CD4-positive, CD25-positive, alpha-beta regulatory T cell (primary cell): Measurements from ENCODE around the gene ASCL3. TPM values are rescaled to one million over a fixed set of nuclear protein-coding genes. Genes with fewer than 3 reads are reported as not detected.
A peak's percentile ranks its signal among the peaks of the same experiment; 100 is the strongest.

Experiments used
- ATAC-seq, 2 donors: fragments of 150-1000 bp; cut with Tn5 transposase; one replicate each; pipeline ENCODE4 v1.10.0; 2021; ENCODE audit warnings: low read depth in 2 of 2, moderate number of reproducible peaks in 2 of 2, moderate library complexity in 1 of 2
- DNase-seq, 3 donors: peaks; one replicate each; pipeline versions ENCODE4 v3.0.0 to v3.0.0-alpha.2; 2012 to 2022; ENCODE audit warnings: mixed read lengths in 1 of 3
- H3K27ac ChIP-seq: one replicate; pipeline ENCODE4 v1.7.0; 2013; ENCODE audit warnings: mild to moderate bottlenecking, low read length; ENCODE audit not compliant: insufficient read depth, poor library complexity, severe bottlenecking
- H3K27me3 ChIP-seq: one replicate; pipeline ENCODE4 v1.7.0; 2013; ENCODE audit warnings: low read length; ENCODE audit not compliant: control insufficient read depth, insufficient read depth
- H3K36me3 ChIP-seq: one replicate; pipeline ENCODE4 v1.7.0; 2013; ENCODE audit warnings: mild to moderate bottlenecking, low read length, moderate library complexity; ENCODE audit not compliant: control insufficient read depth, insufficient read depth
- H3K4me1 ChIP-seq: 2 replicates; pipeline ENCODE4 v1.7.0; 2013; ENCODE audit warnings: mild to moderate bottlenecking, low read length; ENCODE audit not compliant: insufficient read depth, control insufficient read depth, poor library complexity, severe bottlenecking
- H3K4me3 ChIP-seq: one replicate; pipeline ENCODE4 v1.7.0; 2013; ENCODE audit warnings: low read depth, mild to moderate bottlenecking, low read length, moderate library complexity
- H3K9me3 ChIP-seq, 2 experiments: 1 replicate in 1 of 2; 2 replicates in 1 of 2; pipeline ENCODE4 v1.7.0; 2013; ENCODE audit warnings: low read length in 2 of 2, mild to moderate bottlenecking in 1 of 2, moderate library complexity in 1 of 2; ENCODE audit not compliant: control insufficient read depth in 2 of 2
- H3K27ac Mint-ChIP-seq, 3 donors: one replicate each; pipeline ENCODE4 v1.8.0; 2020 to 2022; ENCODE audit warnings: mild to moderate bottlenecking in 3 of 3, mixed read lengths in 3 of 3, moderate library complexity in 2 of 3
- H3K27me3 Mint-ChIP-seq: one replicate; pipeline ENCODE4 v1.8.0; 2022; ENCODE audit warnings: mild to moderate bottlenecking, mixed read lengths
- H3K36me3 Mint-ChIP-seq: one replicate; pipeline ENCODE4 v1.8.0; 2020; ENCODE audit warnings: mixed read lengths
- H3K4me1 Mint-ChIP-seq, 4 donors: one replicate each; pipeline ENCODE4 v1.8.0; 2020 to 2022; ENCODE audit warnings: mixed read lengths in 4 of 4, mild to moderate bottlenecking in 1 of 4
- H3K4me3 Mint-ChIP-seq, 4 donors: one replicate each; pipeline ENCODE4 v1.8.0; 2020 to 2022; ENCODE audit warnings: mild to moderate bottlenecking in 4 of 4, mixed read lengths in 4 of 4, moderate library complexity in 3 of 4
- H3K9me3 Mint-ChIP-seq, 7 donors: one replicate each; pipeline ENCODE4 v1.8.0; 2020 to 2022; ENCODE audit warnings: mixed read lengths in 7 of 7, mild to moderate bottlenecking in 3 of 7, moderate library complexity in 2 of 7
- polyA plus RNA-seq, 4 donors: library from polyadenylated mRNA; unstranded; fragments of 300-500 nt; fragmentation: Illumina TruSeq; gene quantifications; one replicate each; pipeline ENCODE4 v1.2.3, GENCODE V29; 2021
- total RNA-seq: library from RNA; stranded (reverse); gene quantifications from one replicate; pipeline ENCODE4 v1.2.3, GENCODE V29; 2022

Gene ASCL3
- total and polyA plus RNA-seq, 5 donors from 2014 or later, result not detected

DNA sequence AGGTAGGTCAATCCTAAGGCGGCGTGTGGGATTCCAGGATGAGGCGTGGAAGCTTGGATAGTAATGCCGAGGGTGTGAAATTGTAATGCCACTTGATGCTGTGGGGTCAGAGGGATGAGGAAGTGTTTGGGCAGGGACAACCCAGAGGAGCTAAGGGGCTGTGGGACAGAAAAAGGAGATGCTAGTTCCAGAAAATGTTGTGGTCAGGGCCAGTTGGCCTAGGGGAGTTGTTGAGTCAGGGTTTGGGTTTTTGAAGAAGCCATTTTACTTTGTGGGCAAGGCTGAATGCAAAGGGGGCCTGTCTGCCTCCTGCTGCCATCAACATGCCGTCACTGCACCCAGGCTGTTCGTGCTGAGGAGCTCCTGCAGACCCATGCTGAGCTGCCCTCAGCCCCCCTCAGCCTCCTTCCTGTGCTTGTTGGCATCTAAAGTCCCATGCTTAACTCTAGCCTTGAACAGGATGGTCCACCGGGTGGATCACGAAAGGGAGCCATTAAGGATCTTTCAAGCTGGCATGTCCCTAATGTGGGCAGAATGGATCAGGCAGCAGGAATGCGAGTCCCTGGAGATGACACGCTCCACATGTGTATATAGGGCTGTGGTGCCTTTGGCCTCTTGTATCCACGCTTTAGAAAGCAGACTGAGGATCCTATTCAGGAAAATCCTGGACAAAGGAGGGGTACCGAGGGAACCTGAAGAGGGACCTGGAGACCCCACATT is 12.2 kb downstream of the ASCL3 start:
- Histone ChIP-seq H3K9me3 (no peaks in the 10 kb centered on the region), H3K27me3 (no peaks in the 10 kb centered on the region), H3K27ac (no peak overlapping the region), H3K36me3 (no peaks in the 10 kb centered on the region), H3K4me3 (no peak overlapping the region), H3K4me1 (no peaks in the 10 kb centered on the region)
- Mint-ChIP-seq H3K36me3 (no peaks in the 10 kb centered on the region), H3K9me3 (no peaks in the 10 kb centered on the region), H3K27ac (no peak overlapping the region), H3K4me3 (no peak overlapping the region), H3K27me3 (no peaks in the 10 kb centered on the region), H3K4me1 (no peaks in the 10 kb centered on the region)
- DNase-seq (no peak), ATAC-seq (no peak)

DNA sequence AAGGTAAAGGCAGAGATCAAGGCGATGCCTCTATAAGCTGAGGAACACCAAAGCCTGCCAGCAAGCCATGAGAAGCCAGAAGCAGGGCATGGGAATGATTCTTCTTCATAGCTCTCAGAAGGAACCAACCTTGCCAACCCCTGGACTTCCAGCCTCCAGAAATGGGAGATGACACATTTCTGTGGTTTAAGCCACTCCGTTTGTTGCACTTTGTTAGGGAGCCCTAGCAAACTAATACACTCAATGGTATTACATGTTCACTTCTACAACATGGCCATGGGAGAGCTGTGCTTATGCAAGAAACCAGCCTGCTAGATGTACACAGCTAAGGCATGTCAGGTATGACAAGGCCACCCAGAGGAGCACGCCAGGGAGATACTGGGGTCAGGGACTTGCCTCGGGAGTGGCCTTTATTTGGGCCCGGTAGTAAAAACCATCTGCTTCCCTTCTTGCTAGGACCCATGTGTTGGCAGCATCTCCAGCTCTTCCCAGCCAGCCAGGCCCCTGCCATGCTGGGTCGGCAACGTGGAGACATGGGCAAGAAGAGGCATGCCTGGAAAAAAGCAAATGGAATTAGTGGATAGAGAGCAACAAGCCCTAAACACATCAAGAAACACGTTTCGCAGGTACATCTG is 13.7 kb downstream of the ASCL3 start:
- Mint-ChIP-seq H3K27ac (no peak overlapping the region), H3K36me3 (no peaks in the 10 kb centered on the region), H3K9me3 (no peaks in the 10 kb centered on the region), H3K4me1 (no peaks in the 10 kb centered on the region), H3K4me3 (no peak overlapping the region), H3K27me3 (no peaks in the 10 kb centered on the region)
- no peaks in the 10 kb centered on the region for H3K27me3 ChIP-seq
- H3K36me3 ChIP-seq, result no peaks in the 10 kb centered on the region
- no peaks in the 10 kb centered on the region for H3K4me1 ChIP-seq
- ATAC-seq (no peak), DNase-seq (no peak)
- no peak overlapping the region for H3K27ac ChIP-seq
- no peak overlapping the region for H3K4me3 ChIP-seq
- H3K9me3 ChIP-seq, result no peaks in the 10 kb centered on the region

DNA sequence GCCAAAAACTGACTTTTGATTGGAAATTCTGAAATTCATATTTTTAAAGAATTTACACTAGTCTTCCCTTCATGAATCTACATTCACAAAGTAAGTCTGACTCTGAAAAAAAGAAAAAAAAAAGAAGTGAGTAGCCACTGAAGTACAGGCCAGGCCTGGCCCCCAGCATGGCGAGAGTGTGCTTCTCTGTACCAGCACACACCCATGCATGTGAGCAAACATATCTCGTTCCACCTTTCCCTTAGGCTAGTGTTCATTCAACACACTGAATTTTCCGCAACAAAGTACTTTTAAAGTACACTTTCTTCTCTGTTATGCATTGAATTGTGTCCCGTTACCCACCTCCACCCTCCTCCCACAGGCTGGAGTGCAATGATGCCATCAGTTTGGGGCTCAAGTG is 14.6 kb downstream of the ASCL3 start:
- Histone ChIP-seq H3K9me3 (no peaks in the 10 kb centered on the region), H3K27ac (no peak overlapping the region), H3K27me3 (no peaks in the 10 kb centered on the region), H3K4me3 (no peak overlapping the region), H3K36me3 (peaks cover under 1% of the 10 kb centered on the region), H3K4me1 (no peaks in the 10 kb centered on the region)
- Mint-ChIP-seq H3K27ac (peak overlapping the region in 1 of 3 donors; percentile 52), H3K27me3 (no peaks in the 10 kb centered on the region), H3K36me3 (no peaks in the 10 kb centered on the region), H3K9me3 (no peaks in the 10 kb centered on the region), H3K4me1 (no peaks in the 10 kb centered on the region), H3K4me3 (no peak overlapping the region)
- ATAC-seq (no peak), DNase-seq (no peak)

DNA sequence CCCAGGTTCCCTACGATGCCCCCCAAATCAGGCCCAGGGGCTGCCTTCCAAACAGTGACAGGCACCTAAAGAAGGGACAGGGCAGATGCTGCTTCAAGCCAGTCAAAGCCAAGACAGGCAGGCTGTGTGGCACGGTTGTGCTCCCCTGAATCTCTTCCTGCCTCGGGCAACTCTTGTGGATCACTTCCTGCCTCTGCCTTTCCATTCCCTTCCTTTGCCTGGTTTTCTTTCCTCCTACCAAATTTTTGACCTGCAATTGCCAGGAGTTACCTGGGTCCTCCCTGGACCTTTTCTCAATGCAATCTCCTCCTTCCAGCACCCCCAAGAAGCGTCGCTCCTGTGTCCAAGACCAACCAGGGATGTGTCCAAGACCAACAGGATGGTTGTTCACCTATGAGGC is 15.6 kb downstream of the ASCL3 start:
- Mint-ChIP-seq H3K27me3 (no peaks in the 10 kb centered on the region), H3K9me3 (no peaks in the 10 kb centered on the region), H3K4me1 (no peaks in the 10 kb centered on the region), H3K27ac (peak overlapping the region in 1 of 3 donors; percentile 67), H3K4me3 (no peak overlapping the region), H3K36me3 (peaks cover 6% of the 10 kb centered on the region)
- peaks cover 9% of the 10 kb centered on the region for H3K36me3 ChIP-seq
- no peak overlapping the region for H3K4me3 ChIP-seq
- no peaks in the 10 kb centered on the region for H3K4me1 ChIP-seq
- DNase-seq, result no peak
- H3K27ac ChIP-seq, result no peak overlapping the region
- ATAC-seq, result no peak
- no peaks in the 10 kb centered on the region for H3K27me3 ChIP-seq
- H3K9me3 ChIP-seq, result no peaks in the 10 kb centered on the region

DNA sequence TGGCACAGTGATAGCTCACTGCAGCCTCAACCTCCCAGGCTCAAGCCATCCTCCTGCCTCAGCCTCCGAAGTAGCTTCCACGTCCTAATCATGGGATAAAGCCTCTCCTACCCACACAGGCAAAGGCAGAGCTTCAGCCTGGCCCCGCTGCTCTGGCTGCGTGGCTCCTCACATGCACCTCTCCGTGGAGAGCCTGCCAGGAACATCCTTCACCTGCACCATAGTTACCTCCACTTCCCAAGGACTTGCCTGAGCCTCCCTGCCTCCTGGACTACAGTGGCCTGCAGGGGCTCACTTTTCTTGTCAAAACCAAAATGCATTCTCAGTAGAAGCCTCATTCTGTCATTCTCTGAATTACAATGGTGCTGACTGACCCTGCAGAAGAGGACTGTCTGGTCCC is 16.6 kb downstream of the ASCL3 start:
- no peaks in the 10 kb centered on the region for H3K4me1 Mint-ChIP-seq
- no peaks in the 10 kb centered on the region for H3K9me3 ChIP-seq
- no peak overlapping the region for H3K27ac ChIP-seq
- DNase-seq (no peak), ATAC-seq (no peak)
- no peak overlapping the region for H3K27ac Mint-ChIP-seq
- peaks cover 9% of the 10 kb centered on the region for H3K36me3 Mint-ChIP-seq
- no peak overlapping the region for H3K4me3 Mint-ChIP-seq
- no peaks in the 10 kb centered on the region for H3K27me3 Mint-ChIP-seq
- no peak overlapping the region for H3K4me3 ChIP-seq
- H3K9me3 Mint-ChIP-seq, result no peaks in the 10 kb centered on the region
- H3K4me1 ChIP-seq, result no peaks in the 10 kb centered on the region
- H3K36me3 ChIP-seq, result peaks cover 14% of the 10 kb centered on the region
- no peaks in the 10 kb centered on the region for H3K27me3 ChIP-seq

DNA sequence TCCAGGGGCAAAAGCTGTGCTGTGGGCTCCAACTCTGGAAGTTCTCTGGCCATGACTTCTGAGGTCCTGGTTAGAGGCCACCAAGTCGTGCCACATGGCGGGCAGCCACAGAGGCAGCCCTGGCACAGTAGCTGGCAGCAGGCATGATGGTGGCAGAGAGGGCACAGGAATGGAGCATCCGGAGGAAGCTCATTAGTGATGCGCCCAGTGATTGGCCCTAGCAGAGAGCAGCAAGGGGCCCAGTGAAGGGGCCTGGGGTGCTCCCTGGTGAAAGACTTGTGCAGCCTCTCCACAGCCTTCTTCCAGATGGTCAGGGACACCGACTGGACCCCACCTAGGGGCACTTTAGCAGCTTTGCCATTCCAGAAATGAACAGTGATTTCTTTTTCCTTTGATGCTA is 17.1 kb downstream of the ASCL3 start:
- no peak overlapping the region for H3K4me3 ChIP-seq
- peaks cover 9% of the 10 kb centered on the region for H3K36me3 Mint-ChIP-seq
- no peaks in the 10 kb centered on the region for H3K4me1 Mint-ChIP-seq
- H3K27me3 ChIP-seq, result no peaks in the 10 kb centered on the region
- ATAC-seq (no peak), DNase-seq (no peak)
- H3K4me1 ChIP-seq, result no peaks in the 10 kb centered on the region
- no peaks in the 10 kb centered on the region for H3K9me3 Mint-ChIP-seq
- H3K36me3 ChIP-seq, result peaks cover 19% of the 10 kb centered on the region
- no peaks in the 10 kb centered on the region for H3K27me3 Mint-ChIP-seq
- no peaks in the 10 kb centered on the region for H3K9me3 ChIP-seq
- no peak overlapping the region for H3K27ac Mint-ChIP-seq
- no peak overlapping the region for H3K27ac ChIP-seq
- no peak overlapping the region for H3K4me3 Mint-ChIP-seq

DNA sequence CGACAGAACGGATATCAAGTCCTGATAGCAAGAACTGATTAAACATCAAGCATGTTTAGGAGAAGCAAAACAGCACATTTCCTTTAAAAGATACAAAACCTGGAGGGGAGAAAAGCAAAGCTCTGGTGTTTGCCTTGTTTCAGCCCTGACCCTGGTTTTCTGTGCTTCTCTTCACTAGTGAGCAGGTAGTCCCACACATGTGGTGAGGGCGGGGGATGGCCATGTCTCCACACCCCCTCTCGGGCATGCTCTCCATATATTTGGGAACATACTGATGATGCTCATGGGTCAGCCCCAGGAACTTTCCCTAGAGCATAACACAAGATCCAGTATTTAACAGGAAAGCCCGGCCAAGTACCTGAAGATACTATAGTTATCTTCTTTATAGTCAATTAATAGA is 20.1 kb downstream of the ASCL3 start:
- no peak overlapping the region for H3K27ac Mint-ChIP-seq
- H3K36me3 ChIP-seq, result peaks cover 45% of the 10 kb centered on the region

More for the DNA sequence above, 20.1 kb downstream of the ASCL3 start:
- Histone ChIP-seq H3K4me1 (no peaks in the 10 kb centered on the region), H3K27ac (no peak overlapping the region), H3K9me3 (no peaks in the 10 kb centered on the region), H3K27me3 (no peaks in the 10 kb centered on the region), H3K4me3 (no peak overlapping the region)
- Mint-ChIP-seq H3K36me3 (peaks cover 14% of the 10 kb centered on the region), H3K4me3 (no peak overlapping the region), H3K4me1 (peaks cover 0 to 1% (median 0%) of the 10 kb centered on the region in 4 donors), H3K9me3 (no peaks in the 10 kb centered on the region), H3K27me3 (no peaks in the 10 kb centered on the region)
- no peak for DNase-seq
- ATAC-seq, result no peak
